ENCODE data around the gene PLXNA3.

PLXNA3 gene

DNA sequence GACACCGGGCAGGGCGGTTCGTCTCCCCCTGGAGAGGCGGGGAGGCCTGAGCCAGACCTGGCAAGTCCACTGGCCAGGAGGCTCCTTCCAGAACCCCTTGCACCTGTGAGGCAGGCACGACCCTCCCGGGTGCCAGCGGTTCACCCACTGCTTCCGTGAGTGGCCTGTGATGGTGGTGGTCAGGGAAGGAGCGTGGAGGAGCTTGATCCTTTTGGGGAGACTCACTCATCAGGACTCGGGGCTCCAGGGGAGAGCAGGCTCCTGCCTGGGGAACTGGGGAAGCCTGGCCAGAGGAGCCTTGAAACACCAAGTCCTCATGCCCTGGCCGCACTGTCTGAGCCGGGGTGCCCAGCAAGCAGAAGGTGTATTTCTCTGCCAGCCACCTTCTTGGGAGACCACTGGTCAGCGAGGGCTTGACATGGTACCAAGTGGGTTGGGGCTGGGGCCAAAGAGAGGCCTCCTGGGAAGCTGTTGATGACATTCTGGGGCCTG lies 13.3 kb upstream of the PLXNA3 start:
- no peak for FAIRE-seq
- no peak for DNase-seq (ENCODE audit: insufficient read length)
- TF ChIP-seq TAF1 (IDR thresholded peaks at IDR 0.05; ENCODE audit: borderline replicate concordance, low read depth, low read length) = no peak
- TF ChIP-seq POLR2A (IDR thresholded peaks at IDR 0.05; ENCODE audit: low read depth, low read length) = no peak

DNA sequence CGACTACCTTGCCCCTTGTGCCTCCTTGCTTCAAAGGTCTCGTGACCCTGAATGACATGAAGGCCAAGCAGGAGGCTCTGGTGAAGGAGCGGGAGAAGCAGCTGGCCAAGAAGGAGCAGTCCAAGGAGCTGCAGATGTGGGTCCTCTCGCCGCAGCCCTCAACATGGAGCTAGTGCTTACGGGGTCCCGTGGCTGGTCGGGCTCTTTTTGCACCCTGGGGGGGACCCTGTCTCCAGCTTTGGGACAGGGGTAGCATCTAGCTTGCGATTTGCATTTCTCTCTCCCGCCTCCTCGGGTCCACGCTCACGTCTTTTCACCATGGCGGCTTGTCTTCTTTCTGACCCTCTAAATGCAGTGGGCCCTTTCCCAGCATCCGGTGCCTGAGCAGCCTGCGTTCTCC lies 12.3 kb upstream of the PLXNA3 start:
- no peak for FAIRE-seq
- TF ChIP-seq POLR2A (IDR thresholded peaks at IDR 0.05; ENCODE audit: low read depth, low read length) (no peak), TAF1 (IDR thresholded peaks at IDR 0.05; ENCODE audit: borderline replicate concordance, low read depth, low read length) (no peak)
- DNase-seq (ENCODE audit: insufficient read length) = no peak

DNA sequence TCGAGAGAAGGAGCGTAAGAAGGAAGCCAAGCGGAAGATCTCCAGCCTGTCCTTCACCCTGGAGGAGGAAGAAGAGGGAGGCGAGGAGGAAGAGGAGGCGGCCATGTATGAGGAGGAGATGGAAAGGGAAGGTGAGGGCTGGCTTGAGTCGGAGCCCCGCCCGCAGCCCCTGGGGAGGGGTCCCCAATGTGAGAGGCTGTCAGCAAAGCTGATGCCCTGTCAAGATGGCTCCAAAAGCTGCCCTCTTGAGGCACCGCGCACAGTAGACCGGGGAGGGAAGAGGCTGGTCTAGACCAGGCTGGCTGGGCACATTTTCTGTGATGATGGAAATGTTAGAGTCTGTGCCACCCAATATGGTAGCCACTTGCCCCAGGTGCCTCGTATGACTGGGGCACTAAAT lies 11.7 kb upstream of the PLXNA3 start:
- no peak for TF ChIP-seq POLR2AphosphoS5 (IDR thresholded peaks at IDR 0.05; ENCODE audit: low read depth, low read length)
- TF ChIP-seq POLR2A (IDR thresholded peaks at IDR 0.05; ENCODE audit: low read depth, low read length) = no peak
- no peak for TF ChIP-seq TAF1 (IDR thresholded peaks at IDR 0.05; ENCODE audit: borderline replicate concordance, low read depth, low read length)
- FAIRE-seq = no peak
- DNase-seq (ENCODE audit: insufficient read length) = no peak

DNA sequence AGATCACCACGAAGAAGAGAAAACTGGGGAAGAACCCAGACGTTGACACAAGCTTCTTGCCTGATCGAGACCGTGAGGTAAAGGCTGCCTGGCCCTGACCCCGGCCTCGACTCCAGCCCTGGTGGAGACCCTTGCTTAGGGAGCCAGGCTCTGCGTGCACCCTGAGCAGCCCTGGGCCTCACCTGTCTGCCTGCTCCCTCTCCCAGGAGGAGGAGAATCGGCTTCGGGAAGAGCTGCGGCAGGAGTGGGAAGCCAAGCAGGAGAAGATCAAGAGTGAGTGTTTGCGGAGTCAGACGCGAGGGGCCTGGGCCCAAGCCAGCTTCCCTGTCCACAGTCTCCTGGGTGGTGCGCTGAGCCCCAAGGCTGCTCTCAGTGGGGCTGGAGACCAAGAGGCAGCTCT lies 9.6 kb upstream of the PLXNA3 start:
- no peak for DNase-seq (ENCODE audit: insufficient read length)
- TF ChIP-seq POLR2A (IDR thresholded peaks at IDR 0.05; ENCODE audit: low read depth, low read length) (no peak), TAF1 (IDR thresholded peaks at IDR 0.05; ENCODE audit: borderline replicate concordance, low read depth, low read length) (no peak), POLR2AphosphoS5 (IDR thresholded peaks at IDR 0.05; ENCODE audit: low read depth, low read length) (no peak)
- FAIRE-seq = no peak

DNA sequence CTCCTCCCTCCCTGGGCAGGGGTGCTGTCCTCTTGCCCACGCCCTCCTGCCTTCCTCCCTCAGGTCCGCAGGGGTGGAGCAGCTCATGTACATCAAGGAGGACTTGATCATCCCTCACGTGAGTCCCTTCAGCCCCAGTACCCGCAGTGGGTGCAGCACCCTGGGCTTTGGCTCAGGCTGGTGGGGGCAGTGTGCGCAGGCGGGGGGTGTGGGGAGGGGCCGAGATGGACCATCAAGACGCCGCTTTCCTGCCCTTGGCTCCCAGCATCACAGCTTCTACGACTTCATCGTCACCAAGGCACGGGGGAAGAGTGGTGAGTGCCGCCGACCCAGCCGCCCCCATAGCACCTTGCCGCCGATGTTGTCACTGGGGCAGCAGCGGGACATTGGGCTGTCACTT lies 8.5 kb upstream of the PLXNA3 start:
- no peak for FAIRE-seq
- no peak for DNase-seq (ENCODE audit: insufficient read length)
- TF ChIP-seq TAF1 (IDR thresholded peaks at IDR 0.05; ENCODE audit: borderline replicate concordance, low read depth, low read length) = no peak
- TF ChIP-seq POLR2A (IDR thresholded peaks at IDR 0.05; ENCODE audit: low read depth, low read length) = no peak
- TF ChIP-seq POLR2AphosphoS5 (IDR thresholded peaks at IDR 0.05; ENCODE audit: low read depth, low read length) = no peak

DNA sequence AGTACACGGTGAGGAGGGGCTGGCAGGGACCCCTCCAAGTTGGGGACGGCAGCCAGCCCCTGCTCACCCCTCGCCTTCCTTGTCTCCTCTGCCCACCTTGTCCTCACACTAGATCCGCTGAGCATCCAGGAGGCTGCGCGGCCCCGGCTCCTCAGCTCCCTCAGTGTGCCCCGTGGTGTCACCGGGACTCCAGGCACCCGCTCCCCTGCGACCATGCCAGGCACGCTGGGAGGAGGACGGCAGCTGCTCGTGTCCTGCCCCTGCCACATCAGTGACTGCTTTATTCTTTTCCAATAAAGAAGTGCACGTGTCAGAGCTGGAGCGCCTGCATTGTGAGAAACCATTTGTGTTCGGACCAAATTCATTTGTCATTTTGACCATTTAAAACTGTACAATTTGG lies 7.8 kb upstream of the PLXNA3 start:
- DNase-seq (ENCODE audit: insufficient read length) = no peak
- TF ChIP-seq TAF1 (IDR thresholded peaks at IDR 0.05; ENCODE audit: borderline replicate concordance, low read depth, low read length) (no peak), POLR2A (IDR thresholded peaks at IDR 0.05; ENCODE audit: low read depth, low read length) (no peak), POLR2AphosphoS5 (IDR thresholded peaks at IDR 0.05; ENCODE audit: low read depth, low read length) (no peak)
- FAIRE-seq = no peak

DNA sequence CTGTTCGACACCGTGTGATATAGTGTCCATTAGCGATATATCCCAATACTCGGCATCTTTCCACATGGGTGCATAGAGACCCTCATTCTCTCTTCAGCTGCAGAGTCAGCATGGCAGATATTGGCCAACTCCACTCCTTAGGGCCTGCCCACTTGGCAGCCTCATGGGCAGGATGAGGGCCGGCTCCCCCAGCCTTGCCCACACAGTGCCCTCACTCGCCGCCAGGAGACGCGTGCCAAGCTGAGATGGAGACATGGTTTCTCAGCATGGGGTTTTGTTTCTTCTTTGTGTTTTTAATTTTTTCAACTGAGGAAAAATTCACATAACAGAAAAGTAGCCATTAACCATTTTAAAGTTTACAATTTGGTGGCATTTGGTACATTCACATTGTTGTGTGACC lies 5.3 kb upstream of the PLXNA3 start:
- no peak for DNase-seq (ENCODE audit: insufficient read length)
- no peak for TF ChIP-seq POLR2A (IDR thresholded peaks at IDR 0.05; ENCODE audit: low read depth, low read length)
- TF ChIP-seq TAF1 (IDR thresholded peaks at IDR 0.05; ENCODE audit: borderline replicate concordance, low read depth, low read length) = no peak
- no peak for TF ChIP-seq POLR2AphosphoS5 (IDR thresholded peaks at IDR 0.05; ENCODE audit: low read depth, low read length)
- FAIRE-seq = no peak

DNA sequence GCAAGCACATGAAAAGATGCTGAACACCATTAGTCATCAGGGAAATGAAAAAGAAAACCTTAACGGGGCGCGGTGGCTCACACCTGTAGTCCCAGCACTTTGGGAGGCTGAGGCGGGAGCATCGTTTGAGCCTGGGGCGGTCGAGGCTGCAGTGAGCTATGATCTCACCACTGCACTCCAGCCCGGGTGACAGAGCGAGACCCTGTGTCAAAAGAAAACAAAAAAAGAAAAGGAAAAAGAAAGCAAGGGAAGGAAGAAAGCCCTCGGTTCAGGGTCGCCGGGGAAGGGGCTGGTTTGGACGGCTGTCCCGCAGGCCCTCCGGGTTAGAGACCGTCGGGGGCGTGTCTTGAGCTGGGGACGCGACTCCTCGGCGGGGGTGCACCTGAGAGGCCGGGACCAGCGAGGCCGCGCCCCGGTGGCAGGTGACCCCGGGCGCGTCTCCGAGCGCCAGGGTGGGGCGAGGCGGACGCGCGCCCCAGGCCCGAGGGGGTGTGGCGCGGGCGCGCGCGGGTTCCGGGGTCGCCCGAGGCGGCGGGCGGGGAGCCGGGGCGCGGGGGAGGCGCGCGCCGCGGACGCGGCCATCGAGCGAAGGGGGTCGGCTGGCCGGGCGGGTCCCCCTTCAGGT lies 478 bp upstream of the PLXNA3 start:
- FAIRE-seq (no peak), DNase-seq (ENCODE audit: insufficient read length) (peak; percentile 76)
- TF ChIP-seq TAF1 (IDR thresholded peaks at IDR 0.05; ENCODE audit: borderline replicate concordance, low read depth, low read length) (no peak), POLR2A (IDR thresholded peaks at IDR 0.05; ENCODE audit: low read depth, low read length) (no peak), POLR2AphosphoS5 (IDR thresholded peaks at IDR 0.05; ENCODE audit: low read depth, low read length) (no peak)

DNA sequence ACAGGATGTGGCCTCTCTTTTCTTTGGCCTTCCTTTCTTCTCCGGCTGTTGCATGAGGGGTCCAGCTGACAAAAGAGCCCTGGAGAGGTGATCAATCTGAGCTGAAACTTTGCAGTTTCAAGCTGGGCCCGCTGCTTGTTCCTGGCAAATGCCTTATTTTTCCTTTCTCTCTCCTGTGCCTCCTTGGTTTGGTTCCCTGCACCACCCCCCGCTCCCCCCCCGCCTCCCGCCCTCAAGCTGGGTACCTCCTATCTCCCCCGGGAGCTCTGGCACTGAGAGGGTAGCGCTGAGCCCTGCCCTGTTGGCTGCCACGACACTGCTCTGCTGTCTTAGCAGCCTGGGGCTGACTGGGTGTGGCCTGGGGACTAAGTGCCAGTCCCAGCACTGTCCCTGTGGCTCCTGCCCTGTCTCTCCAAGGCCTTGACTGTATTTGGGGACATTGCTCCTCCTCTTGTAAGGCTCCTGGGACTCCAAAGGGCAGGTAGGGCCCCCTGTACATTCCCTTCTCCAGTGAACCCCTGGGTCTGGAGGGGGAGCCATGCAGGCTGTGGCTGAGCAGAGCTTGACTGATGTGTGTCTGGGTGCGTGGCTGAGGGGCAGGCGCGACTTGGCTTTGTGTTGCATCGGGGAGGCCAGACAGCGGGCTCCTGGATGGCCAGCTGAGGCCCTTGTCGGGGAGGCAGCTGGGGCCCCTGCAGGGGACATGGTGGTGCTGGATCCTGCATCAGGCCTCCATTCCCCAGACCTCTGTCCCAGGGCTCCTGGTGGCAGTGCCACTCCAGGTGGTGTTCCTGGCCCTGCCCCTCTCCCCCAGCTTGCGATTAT lies 1.1 kb downstream of the PLXNA3 start:
- DNase-seq (ENCODE audit: insufficient read length) (no peak), FAIRE-seq (no peak)
- TF ChIP-seq POLR2AphosphoS5 (IDR thresholded peaks at IDR 0.05; ENCODE audit: low read depth, low read length) (no peak), POLR2A (IDR thresholded peaks at IDR 0.05; ENCODE audit: low read depth, low read length) (no peak)

DNA sequence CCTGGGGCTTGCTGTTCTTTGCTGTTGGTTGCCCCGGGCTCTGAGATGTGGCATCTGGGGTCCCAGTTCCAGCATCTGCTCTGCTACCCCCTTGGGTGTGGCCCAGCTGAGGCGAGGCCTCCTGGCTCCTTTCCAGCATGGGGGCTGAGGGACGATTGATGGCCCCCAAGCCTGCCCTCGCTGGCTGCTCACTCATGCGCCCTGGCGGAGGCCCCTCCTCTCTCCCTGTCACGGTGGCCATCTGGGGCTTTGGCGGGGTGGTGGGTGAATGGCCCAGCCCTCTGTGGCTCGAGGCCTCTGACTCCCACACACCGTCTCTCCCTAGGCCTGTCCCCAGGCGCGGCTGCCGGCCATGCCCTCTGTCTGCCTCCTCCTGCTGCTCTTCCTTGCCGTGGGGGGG lies 1.8 kb downstream of the PLXNA3 start:
- FAIRE-seq (no peak), DNase-seq (ENCODE audit: insufficient read length) (no peak)
- TF ChIP-seq POLR2AphosphoS5 (IDR thresholded peaks at IDR 0.05; ENCODE audit: low read depth, low read length) = no peak
- no peak for TF ChIP-seq TAF1 (IDR thresholded peaks at IDR 0.05; ENCODE audit: borderline replicate concordance, low read depth, low read length)
- no peak for TF ChIP-seq POLR2A (IDR thresholded peaks at IDR 0.05; ENCODE audit: low read depth, low read length)

DNA sequence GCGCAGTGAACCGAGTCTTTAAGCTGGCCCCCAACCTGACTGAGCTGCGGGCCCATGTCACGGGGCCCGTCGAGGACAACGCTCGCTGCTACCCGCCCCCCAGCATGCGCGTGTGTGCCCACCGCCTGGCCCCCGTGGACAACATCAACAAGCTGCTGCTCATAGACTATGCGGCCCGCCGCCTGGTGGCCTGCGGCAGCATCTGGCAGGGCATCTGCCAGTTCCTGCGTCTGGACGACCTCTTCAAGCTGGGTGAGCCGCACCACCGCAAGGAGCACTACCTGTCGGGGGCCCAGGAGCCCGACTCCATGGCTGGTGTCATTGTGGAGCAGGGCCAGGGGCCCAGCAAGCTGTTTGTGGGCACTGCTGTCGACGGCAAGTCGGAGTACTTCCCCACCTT lies 2.2 kb downstream of the PLXNA3 start:
- TF ChIP-seq TAF1 (IDR thresholded peaks at IDR 0.05; ENCODE audit: borderline replicate concordance, low read depth, low read length) (no peak), POLR2A (IDR thresholded peaks at IDR 0.05; ENCODE audit: low read depth, low read length) (no peak), POLR2AphosphoS5 (IDR thresholded peaks at IDR 0.05; ENCODE audit: low read depth, low read length) (no peak)
- DNase-seq (ENCODE audit: insufficient read length) = no peak
- FAIRE-seq = no peak

DNA sequence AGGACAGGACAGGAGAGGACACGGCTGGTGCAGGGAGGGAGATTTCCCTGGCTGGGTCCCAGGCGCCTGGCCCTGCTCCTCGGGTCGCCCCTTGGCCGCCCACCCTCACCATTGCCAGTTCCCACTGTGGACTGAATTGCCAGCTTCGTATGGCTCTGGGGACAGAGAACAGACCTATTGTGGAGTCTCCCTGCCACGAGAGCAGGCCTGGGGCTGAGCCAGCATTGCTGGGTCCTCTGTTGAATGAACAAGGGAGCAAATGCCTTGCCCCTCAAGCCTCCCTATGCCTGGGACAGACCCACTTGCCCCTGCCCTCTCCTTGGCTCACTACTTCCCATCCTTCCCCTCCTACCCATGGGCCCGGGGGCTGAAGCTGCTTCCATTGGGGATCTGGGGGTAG lies 4.3 kb downstream of the PLXNA3 start:
- DNase-seq (ENCODE audit: insufficient read length) (no peak), FAIRE-seq (no peak)
- TF ChIP-seq POLR2AphosphoS5 (IDR thresholded peaks at IDR 0.05; ENCODE audit: low read depth, low read length) (no peak), TAF1 (IDR thresholded peaks at IDR 0.05; ENCODE audit: borderline replicate concordance, low read depth, low read length) (no peak), POLR2A (IDR thresholded peaks at IDR 0.05; ENCODE audit: low read depth, low read length) (no peak)

Measured in GM12892 (cell line).